HepG2 (cell line): ENCODE measurements around the gene PLEKHA6. TPM values are rescaled to one million over a fixed set of nuclear protein-coding genes. Genes with fewer than 3 reads are reported as not detected.

ENCODE experiments used
- ATAC-seq: fragments of 200-7000 bp; cut with Tn5 transposase; 3 replicates; pipeline ENCODE4 v1.9.1; 2020; ENCODE audit warnings: mild to moderate bottlenecking, moderate library complexity
- BruUV-seq: library from RNA; stranded (reverse); fragments of 400-500 nt; replicated peaks from 2 replicates; lab custom pipeline; 2021; lab: Mats Ljungman, UMichigan
- CTCF ChIA-PET: fragments of 300-600 bp; formaldehyde crosslinking; extraction: SDS; loops from one replicate; lab custom pipeline; 2021; ENCODE audit warnings: low total read pairs, inconsistent platforms, low intra/inter-chr PET ratio; lab: Yijun Ruan, JAX
- POLR2A ChIA-PET: fragments of 350-600 bp; sonication (Branson Sonifier 250); formaldehyde crosslinking; loops from one replicate; lab custom pipeline; 2020; ENCODE audit warnings: antibody characterized with exemption, inconsistent platforms; lab: Yijun Ruan, JAX
- DNase-seq: peaks from one replicate; pipeline ENCODE4 v3.0.0-alpha.2; 2015; ENCODE audit warnings: low spot score
- FAIRE-seq: peaks from 3 replicates; lab custom pipeline; 2011; peaks lifted over from hg19 to GRCh38; lab: Jason Lieb, UNC
- H2AFZ ChIP-seq: one replicate; pipeline ENCODE4 v1.6.1; 2011; ENCODE audit warnings: low read length, inconsistent platforms
- H3K27ac ChIP-seq: fragments of 300-600 bp; 3 replicates; pipeline ENCODE4 v1.8.0; 2011; ENCODE audit warnings: mixed run types, mild to moderate bottlenecking, mixed read lengths, low read length, inconsistent platforms; ENCODE audit not compliant: insufficient read depth; ENCODE audit errors: extremely low read length
- H3K27me3 ChIP-seq, 2 experiments: fragments of 200-600 bp in 1 of 2; 2 replicates in 1 of 2; 3 replicates in 1 of 2; pipeline versions ENCODE4 v1.6.0 to v1.8.0; 2011; ENCODE audit warnings: low read length in 2 of 2, mild to moderate bottlenecking in 2 of 2, moderate library complexity in 2 of 2, inconsistent platforms in 1 of 2; ENCODE audit not compliant: insufficient read depth in 2 of 2, control insufficient read depth in 1 of 2
- H3K36me3 ChIP-seq, 2 experiments: fragments of 200-600 bp in 1 of 2; replicated peaks in 1 of 2; 2 replicates in 1 of 2; 3 replicates in 1 of 2; pipeline versions ENCODE4 v1.5.1 to v1.8.0; 2011; ENCODE audit warnings: low read length in 2 of 2, inconsistent platforms in 1 of 2; ENCODE audit not compliant: insufficient read depth in 2 of 2, control insufficient read depth in 1 of 2
- H3K4me1 ChIP-seq: 2 replicates; pipeline ENCODE4 v1.5.1; 2012; ENCODE audit warnings: low read length, inconsistent platforms; ENCODE audit not compliant: insufficient read depth
- H3K4me2 ChIP-seq: 2 replicates; pipeline ENCODE4 v1.6.0; 2011; ENCODE audit warnings: low read depth, low read length, inconsistent platforms
- H3K4me3 ChIP-seq, 3 experiments: fragments of 200-600 bp in 1 of 3; sonication (generic), shearing (Covaris generic) in 1 of 3; replicated peaks in 1 of 3; 2 replicates each; pipeline ENCODE4 v1.5.1; 2011 to 2016; ENCODE audit warnings: low read length in 3 of 3, inconsistent platforms in 2 of 3, low read depth in 2 of 3, mild to moderate bottlenecking in 2 of 3, control low read depth in 1 of 3, mixed read lengths in 1 of 3; ENCODE audit not compliant: insufficient read depth in 1 of 3
- H3K79me2 ChIP-seq: one replicate; pipeline ENCODE4 v1.6.1; 2011; ENCODE audit warnings: low read length, inconsistent platforms; ENCODE audit not compliant: insufficient read depth
- H3K9ac ChIP-seq: 2 replicates; pipeline ENCODE4 v1.6.0; 2011; ENCODE audit warnings: mild to moderate bottlenecking, low read depth, low read length, inconsistent platforms; ENCODE audit not compliant: insufficient read depth
- H3K9me3 ChIP-seq: 2 replicates; pipeline ENCODE4 v1.5.1; 2012; ENCODE audit warnings: mild to moderate bottlenecking, low read length
- H4K20me1 ChIP-seq: 2 replicates; pipeline ENCODE4 v1.6.0; 2011; ENCODE audit warnings: inconsistent platforms, mild to moderate bottlenecking, low read length, moderate library complexity; ENCODE audit not compliant: insufficient read depth
- SOX6 ChIP-seq, 2 experiments: fragments of 450-650 bp in 1 of 2; sonication (generic) in 1 of 2; formaldehyde crosslinking in 1 of 2; IDR thresholded peaks; 2 replicates each; pipeline versions ENCODE4 v1.4.0 to v1.6.1; 2017 to 2020; ENCODE audit warnings: antibody characterized with exemption in 1 of 2, mild to moderate bottlenecking in 1 of 2, missing genetic modification reagents in 1 of 2
- TGIF2 ChIP-seq: IDR thresholded peaks from 2 replicates; pipeline ENCODE4 v1.6.1; 2016; ENCODE audit warnings: control low read depth, missing compliant biosample characterization
- ZNF124 ChIP-seq: sonication (generic); formaldehyde crosslinking; IDR thresholded peaks from 2 replicates; pipeline ENCODE4 v1.4.0; 2020; ENCODE audit warnings: missing genetic modification reagents
- ZNF253 ChIP-seq: sonication (generic); formaldehyde crosslinking; IDR thresholded peaks from 2 replicates; pipeline ENCODE4 v1.8.0; 2022; ENCODE audit warnings: mild to moderate bottlenecking, missing genetic modification reagents, borderline replicate concordance
- WGBS: methylation state at CpG from one replicate; pipeline ENCODE4 v1.1.6; 2017; ENCODE audit warnings: low lambda C conversion rate; 5-methylcytosine and 5-hydroxymethylcytosine counted together
- in situ Hi-C: cut with HindIII; loops from 2 replicates; pipeline ENCODE4 v1.10.0; 2017; ENCODE audit warnings: low pct_unique_long_range_greater_than_20kb; ENCODE audit not compliant: extremely low pct_ligation_motif_present
- intact Hi-C: fragments of 100-400 bp; cut with micrococcal nuclease; formaldehyde crosslinking; loops from one replicate; pipeline ENCODE4 v1.10.0; 2022; ENCODE audit not compliant: unreplicated experiment
- polyA plus RNA-seq, 8 experiments: library from polyadenylated mRNA; depleted of rRNA in 3 of 8; stranded (reverse) in 7 of 8; unstranded in 1 of 8; fragments of >200 nt; fragmentation: Illumina TruSeq in 4 of 8; extraction: Trizol in 4 of 8; gene quantifications; 2 replicates each; pipeline versions ENCODE4 v1.2.1 to v1.2.3, GENCODE V29; 2011 to 2016; ENCODE audit warnings: low read depth in 4 of 8, missing spikeins in 1 of 8, mixed read lengths in 1 of 8; ENCODE audit not compliant: insufficient read depth in 1 of 8
- total RNA-seq, 5 experiments: library from RNA; depleted of rRNA; stranded (reverse); fragments of >200 nt; fragmentation: Illumina TruSeq; extraction: Trizol; gene quantifications; 2 replicates each; pipeline ENCODE4 v1.2.3, GENCODE V29; 2016; ENCODE audit warnings: low read depth in 1 of 5
- TF ChIP-seq, protein P1 (sequence below): sonication (generic); formaldehyde crosslinking; IDR thresholded peaks from 2 replicates; pipeline ENCODE4 v1.4.0; 2020; ENCODE audit warnings: missing genetic modification reagents
- TF ChIP-seq, protein P2 (sequence below): sonication (generic); formaldehyde crosslinking; IDR thresholded peaks from 2 replicates; pipeline ENCODE4 v1.5.1; 2020; ENCODE audit warnings: mild to moderate bottlenecking, missing genetic modification reagents, moderate library complexity

PLEKHA6 gene
- total and polyA plus RNA-seq, 2 of the 13 experiments (the other 11 are each of a cell fraction or from before 2014, with no cell fraction given), result 5.3 to 11.4 TPM

DNA sequence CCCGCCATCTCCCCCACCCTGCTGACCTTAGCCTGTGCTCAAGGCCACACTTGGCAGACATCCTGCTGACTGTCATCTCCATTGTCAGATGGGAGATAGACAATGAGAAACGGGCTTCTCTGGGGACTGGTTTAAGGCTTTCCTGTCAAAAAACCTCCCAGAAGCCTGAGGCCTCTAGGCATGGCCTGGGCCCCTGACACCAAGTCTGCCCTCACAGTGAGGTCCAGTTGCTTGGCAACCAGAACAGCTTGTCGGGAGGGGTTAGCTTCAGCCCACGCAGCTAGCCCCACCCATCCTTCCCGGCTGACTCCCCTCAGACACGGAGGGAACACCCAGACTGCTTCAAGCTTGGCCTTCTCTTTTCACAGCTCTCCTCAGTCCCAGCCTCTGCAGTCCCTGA is 11.0 kb downstream of the PLEKHA6 start:
- ChIA-PET CTCF (no interaction called here), POLR2A (no interaction called here)
- peak; percentile 14 for DNase-seq
- Histone ChIP-seq H3K9ac (no peak overlapping the region), H3K79me2 (peaks cover 3% of the 10 kb centered on the region), H3K4me3 (no peak overlapping the region), H4K20me1 (no peaks in the 10 kb centered on the region), H3K27ac (no peak overlapping the region), H3K4me2 (no peak overlapping the region), H2AFZ (no peak overlapping the region), H3K9me3 (no peaks in the 10 kb centered on the region), H3K4me1 (peaks cover 24% of the 10 kb centered on the region), H3K36me3 (peaks cover 0 to 1% of the 10 kb centered on the region in 2 experiments; a peak in 1 of 5 replicates), H3K27me3 (no peaks in the 10 kb centered on the region; a peak in 1 of 5 replicates)
- WGBS, result 55% methylated on average over 1 of the region's 6 CpGs
- peak; percentile 62 for ATAC-seq
- intact Hi-C loops, result no loop called here
- peak; percentile 8 for FAIRE-seq
- no TSS peak for BruUV-seq
- in situ Hi-C loops, result no loop called here
- TF ChIP-seq TGIF2, result 0 out of 2 replicates have a peak, but pooled peaks have one; percentile 23
- TF ChIP-seq SOX6 (IDR thresholded peaks at IDR 0.05), result no peak
- 0 out of 2 replicates have a peak, but pooled peaks have one; percentile 19 for TF ChIP-seq SOX6 (CRISPR knock-in tag; IDR thresholded peaks at IDR 0.05)
- no peak for TF ChIP-seq ZNF124 (CRISPR knock-in tag)
- TF ChIP-seq ZNF253 (CRISPR knock-in tag), result no peak
- TF ChIP-seq, protein P1, sequence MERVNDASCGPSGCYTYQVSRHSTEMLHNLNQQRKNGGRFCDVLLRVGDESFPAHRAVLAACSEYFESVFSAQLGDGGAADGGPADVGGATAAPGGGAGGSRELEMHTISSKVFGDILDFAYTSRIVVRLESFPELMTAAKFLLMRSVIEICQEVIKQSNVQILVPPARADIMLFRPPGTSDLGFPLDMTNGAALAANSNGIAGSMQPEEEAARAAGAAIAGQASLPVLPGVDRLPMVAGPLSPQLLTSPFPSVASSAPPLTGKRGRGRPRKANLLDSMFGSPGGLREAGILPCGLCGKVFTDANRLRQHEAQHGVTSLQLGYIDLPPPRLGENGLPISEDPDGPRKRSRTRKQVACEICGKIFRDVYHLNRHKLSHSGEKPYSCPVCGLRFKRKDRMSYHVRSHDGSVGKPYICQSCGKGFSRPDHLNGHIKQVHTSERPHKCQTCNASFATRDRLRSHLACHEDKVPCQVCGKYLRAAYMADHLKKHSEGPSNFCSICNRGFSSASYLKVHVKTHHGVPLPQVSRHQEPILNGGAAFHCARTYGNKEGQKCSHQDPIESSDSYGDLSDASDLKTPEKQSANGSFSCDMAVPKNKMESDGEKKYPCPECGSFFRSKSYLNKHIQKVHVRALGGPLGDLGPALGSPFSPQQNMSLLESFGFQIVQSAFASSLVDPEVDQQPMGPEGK (CRISPR knock-in tag), result 0 out of 2 replicates have a peak, but pooled peaks have one; percentile 19
- TF ChIP-seq, protein P2, sequence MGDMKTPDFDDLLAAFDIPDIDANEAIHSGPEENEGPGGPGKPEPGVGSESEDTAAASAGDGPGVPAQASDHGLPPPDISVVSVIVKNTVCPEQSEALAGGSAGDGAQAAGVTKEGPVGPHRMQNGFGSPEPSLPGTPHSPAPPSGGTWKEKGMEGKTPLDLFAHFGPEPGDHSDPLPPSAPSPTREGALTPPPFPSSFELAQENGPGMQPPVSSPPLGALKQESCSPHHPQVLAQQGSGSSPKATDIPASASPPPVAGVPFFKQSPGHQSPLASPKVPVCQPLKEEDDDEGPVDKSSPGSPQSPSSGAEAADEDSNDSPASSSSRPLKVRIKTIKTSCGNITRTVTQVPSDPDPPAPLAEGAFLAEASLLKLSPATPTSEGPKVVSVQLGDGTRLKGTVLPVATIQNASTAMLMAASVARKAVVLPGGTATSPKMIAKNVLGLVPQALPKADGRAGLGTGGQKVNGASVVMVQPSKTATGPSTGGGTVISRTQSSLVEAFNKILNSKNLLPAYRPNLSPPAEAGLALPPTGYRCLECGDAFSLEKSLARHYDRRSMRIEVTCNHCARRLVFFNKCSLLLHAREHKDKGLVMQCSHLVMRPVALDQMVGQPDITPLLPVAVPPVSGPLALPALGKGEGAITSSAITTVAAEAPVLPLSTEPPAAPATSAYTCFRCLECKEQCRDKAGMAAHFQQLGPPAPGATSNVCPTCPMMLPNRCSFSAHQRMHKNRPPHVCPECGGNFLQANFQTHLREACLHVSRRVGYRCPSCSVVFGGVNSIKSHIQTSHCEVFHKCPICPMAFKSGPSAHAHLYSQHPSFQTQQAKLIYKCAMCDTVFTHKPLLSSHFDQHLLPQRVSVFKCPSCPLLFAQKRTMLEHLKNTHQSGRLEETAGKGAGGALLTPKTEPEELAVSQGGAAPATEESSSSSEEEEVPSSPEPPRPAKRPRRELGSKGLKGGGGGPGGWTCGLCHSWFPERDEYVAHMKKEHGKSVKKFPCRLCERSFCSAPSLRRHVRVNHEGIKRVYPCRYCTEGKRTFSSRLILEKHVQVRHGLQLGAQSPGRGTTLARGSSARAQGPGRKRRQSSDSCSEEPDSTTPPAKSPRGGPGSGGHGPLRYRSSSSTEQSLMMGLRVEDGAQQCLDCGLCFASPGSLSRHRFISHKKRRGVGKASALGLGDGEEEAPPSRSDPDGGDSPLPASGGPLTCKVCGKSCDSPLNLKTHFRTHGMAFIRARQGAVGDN (CRISPR knock-in tag), result peak; percentile 16; the same call in 1 of the 2 replicates
